ENCODE data around the gene CFAP73.

CFAP73 gene

DNA sequence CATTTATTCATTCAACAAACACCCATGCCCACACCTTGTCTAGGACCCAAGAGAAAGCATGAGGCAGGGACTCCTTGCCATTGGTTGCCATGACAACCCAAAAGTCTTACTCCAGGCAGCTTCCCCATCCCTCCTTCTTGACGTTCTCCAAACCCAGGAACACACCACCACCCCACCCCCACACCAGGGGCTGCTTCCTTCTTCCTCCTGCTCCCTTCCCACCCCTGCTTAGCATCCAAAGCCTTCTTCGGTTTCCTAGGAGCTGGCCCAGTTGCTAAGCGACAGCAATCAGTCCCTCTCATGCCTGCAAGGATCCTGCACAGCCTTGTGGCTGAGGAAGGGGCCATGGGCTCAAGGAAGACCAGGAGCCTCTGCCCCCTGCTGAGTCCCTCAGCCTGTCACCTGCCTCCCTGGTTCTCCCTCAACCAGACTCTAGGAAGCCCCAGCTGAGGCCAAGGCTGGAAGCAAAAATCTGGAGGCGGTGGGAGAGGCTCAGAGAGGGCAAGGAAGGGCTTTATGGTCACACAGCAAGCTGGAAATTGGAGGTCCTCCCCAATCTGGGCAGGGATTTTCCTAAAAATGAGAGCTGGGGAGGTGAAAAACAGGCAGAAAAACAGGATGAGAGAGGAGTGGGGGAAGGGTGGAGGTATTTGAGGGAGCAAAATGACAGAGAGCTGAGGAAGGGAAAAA, 29.4 kb upstream of the CFAP73 start:
- DNase-seq (ENCODE audit: low read depth in 1 of 2, low spot score in 1 of 2), result no peak

DNA sequence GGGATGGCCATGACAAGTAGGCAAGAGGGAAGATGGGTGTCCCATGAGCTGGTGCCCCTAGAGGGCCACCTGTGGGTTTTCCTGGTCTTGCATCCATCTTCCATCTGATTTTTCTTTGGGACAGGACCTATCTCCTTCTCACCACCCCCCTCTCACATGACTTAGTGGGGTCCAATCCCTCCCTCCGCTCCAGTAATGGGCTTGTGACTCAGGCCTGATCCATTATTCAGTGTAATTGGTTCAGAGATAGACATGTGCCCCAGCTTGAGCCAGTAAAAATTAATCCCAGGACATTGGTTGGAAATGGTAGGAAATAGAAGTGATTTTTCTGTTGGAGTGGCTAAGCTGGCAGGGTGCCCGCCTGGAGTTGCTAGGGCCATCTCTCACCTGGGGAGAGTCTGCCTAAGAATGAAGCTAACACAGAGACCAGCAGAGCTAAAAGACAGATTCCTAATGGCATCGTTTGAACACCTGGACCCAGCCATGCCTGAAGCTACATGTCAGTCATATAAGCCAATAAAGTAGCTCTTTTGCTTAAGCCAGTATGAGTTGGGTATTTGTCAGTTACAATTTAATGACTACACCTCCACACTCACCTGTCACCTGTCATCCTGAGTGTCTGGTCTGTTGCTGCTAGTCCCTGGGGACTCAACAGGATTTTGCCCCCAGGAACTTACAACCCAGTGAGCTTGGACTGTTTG, 28.7 kb upstream of the CFAP73 start:
- no peak for DNase-seq (ENCODE audit: low read depth in 1 of 2, low spot score in 1 of 2)

DNA sequence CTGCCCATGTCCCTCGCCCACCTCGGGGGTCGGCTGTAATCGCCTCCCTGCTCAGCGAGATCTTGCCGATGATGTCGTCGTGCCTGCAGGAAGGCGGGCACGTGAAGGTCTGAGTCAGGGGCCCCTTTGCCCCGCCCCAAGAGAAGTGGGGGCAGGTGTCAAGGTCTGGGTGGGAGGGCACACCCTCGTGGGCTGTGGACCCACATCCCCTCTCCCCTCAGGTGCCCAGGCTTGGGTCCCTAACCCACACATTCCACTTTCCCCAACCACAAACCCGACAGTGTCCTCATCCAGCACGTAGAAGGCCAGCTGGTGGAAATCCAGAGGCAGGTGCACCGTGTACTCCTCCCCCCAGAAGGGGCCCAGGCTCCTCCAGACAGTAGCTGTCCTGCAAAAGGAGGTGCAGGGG, 21.7 kb upstream of the CFAP73 start:
- DNase-seq (ENCODE audit: low read depth in 1 of 2, low spot score in 1 of 2), result no peak

DNA sequence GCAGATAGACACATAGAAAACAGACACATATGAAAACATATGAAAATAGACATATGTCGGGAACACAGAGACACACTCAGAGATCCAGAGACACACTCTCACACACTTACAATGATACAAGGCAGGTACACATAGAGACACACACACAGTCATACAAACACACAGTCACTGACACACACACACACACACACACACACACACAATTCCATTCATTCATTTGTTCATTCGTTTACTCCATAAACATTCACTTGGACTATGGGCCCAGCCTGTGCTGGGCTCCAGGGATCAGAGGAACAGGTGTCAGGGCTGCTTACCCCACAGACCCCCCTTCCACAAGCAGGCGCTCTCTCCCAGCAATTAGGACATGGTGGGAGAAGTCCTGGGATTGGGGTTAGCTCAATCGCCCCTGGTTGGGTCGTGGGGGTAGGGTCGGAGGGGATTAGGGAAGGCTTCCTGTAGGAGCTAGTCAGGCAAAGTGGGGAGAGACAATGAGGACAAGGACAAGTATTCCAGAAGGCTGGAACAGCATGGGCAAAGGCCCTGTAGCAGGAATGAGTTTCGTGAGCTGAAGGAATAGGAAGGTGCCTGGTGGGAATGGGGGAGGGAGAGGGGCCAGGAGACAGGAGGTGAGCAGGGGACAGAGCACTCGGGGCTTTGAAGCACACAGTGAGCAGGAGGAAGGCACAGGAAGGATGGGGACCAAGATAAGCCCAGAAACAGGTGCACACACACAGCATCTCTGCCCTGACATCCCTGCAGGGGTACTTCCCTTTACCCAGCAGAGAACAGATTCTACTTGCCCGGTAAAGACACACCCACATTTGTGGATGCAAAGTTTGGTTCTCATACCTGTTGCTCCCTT, 20.5 kb upstream of the CFAP73 start:
- DNase-seq (ENCODE audit: low read depth in 1 of 2, low spot score in 1 of 2), result no peak

DNA sequence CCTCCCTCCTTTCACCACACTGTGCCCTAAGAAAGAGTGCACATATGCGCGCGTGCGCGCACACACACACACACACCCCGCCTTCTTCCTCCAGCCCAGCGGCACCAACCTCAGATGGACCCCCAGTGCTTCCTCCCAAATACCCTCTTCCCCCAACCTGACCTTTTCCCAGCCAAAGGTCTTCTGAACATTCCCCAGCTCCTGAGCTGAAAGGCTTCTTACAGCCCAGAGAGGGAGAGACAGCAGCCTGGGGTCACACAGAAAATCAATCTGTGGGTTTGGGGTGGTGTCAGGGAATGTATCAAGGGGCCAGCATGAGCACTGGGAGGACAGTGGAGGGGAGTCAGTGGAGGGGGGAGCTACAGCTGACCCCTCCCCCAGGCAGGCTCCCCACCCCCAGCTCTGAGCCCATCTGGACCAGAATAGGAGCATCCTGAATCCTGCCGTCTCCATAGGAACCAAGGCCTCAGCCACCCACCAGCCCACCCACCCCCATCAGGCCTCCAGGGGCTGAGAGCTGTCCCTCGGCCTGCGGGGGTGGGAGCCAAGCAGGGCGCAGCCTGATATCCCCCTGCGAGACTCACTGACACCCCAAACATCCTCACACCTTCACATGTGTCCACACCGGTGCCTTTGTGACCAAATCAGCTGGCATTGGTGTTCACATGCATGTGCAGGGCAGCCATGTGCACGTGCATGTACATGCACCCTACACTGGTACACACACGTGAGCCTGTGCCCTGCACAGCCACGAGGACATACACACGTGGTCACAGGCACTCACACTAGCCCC, 19.7 kb upstream of the CFAP73 start:
- no peak for DNase-seq (ENCODE audit: low read depth in 1 of 2, low spot score in 1 of 2)

DNA sequence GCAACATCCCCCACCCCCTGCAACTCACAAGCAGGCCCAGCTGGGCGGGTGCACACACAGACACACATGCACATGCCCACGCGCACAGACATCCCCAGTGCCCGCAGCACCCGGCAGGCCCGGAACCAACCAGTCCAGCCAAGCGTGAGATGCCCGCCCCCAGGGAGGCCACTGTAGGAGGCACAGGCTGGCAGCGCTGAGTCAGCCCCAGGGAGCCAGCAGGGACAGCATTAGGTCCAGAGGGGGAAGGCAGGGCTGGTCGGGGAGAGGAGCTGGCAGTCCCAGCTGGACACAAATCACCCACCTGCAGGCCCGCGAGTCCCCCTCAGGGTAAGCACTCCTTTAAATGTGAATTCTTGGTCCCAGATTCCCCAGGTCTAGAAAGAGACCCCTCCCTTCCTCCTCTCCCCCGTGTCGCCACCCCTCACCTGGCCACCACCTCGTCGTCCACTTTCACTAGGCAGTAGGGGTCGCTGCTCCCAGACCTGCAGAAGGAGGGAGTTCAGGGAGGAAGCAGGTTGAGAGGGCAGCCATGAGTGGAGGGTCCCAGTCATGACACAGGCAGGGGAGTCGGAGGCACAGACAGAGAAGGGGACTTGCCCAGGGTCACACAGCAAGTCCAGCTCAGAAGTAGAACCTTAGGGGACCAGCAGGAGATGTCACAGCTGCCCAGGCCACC, 18.9 kb upstream of the CFAP73 start:
- DNase-seq (ENCODE audit: low read depth in 1 of 2, low spot score in 1 of 2), result no peak

DNA sequence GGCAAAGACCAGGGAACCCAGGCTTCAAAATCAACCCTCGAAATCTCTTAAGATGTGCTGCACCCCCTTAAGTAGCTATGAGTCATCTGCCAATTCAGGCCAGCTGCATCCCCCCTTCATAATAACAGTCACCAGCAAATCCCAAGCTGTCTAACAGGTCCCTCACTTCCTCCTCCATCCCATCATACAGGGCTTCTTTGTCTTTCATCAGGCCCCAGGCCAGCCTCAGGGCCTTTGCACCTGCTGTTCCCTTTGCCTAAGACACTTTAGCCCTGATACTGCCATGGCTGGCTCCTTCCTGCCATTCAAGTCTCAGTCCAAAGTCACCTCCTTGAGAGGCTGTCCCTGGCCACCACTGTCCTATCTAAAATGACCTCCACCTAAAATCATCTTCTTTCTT, 18.0 kb upstream of the CFAP73 start:
- DNase-seq (ENCODE audit: low read depth in 1 of 2, low spot score in 1 of 2), result no peak

DNA sequence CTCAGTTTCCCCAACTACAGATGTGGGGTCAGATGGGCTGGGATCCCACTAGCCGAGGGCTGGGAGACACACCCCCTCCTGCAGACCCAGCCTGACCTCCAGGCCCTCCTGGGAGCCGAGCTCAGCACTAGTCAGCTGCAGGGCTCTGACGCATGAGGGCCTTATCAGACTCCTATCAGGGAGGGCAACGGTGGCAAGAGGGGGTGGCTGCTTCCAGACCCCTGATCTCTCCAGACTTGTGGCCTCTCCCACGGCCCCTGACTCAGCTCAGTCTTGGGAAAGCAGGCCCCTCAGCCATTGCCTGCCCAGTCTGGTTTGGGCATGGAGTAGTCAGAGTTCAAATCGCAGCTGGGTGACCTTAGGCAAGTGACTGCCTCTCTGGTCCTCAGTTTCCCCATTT, 16.5 kb upstream of the CFAP73 start:
- no peak for DNase-seq (ENCODE audit: low read depth in 1 of 2, low spot score in 1 of 2)

DNA sequence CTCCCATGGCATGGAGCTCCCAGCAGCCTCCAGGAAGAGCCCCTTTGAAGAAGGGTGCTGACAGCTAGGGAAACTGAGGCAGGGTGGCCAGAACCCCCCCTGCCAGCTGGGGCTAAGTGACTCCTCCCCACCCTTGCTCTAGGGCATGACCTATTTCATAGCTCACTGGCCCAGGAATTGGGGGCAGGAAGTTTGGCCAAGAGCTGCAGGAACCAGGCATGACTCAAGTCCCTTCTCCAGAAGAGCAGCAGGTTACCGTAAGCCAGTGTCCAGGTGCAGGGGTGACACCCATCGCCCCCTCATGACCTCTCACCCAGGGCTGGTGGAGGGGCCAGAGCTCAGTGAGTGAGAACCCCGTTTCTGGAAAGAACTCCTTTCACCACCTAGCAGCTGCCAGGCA, 15.9 kb upstream of the CFAP73 start:
- DNase-seq (ENCODE audit: low read depth in 1 of 2, low spot score in 1 of 2), result no peak

DNA sequence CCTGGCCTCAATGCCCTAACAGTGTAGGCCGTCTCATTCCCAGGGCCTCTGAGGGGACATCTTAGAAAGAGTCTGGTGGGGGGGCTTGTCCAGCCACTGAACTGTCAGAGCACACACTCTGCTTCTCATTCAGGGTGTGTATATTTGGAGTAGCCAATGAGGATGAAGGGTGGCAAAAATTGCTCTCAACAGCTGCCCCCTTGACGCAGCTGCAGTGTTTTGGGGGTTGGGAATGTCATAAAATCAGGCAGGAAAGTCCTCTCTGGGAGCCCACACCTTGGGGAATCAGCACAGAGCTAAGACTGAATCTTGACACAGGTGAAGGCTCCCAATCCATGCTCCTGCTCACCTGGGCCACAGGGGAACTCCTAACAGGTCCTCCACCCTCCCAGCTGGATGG, 15.5 kb upstream of the CFAP73 start:
- no peak for DNase-seq (ENCODE audit: low read depth in 1 of 2, low spot score in 1 of 2)

DNA sequence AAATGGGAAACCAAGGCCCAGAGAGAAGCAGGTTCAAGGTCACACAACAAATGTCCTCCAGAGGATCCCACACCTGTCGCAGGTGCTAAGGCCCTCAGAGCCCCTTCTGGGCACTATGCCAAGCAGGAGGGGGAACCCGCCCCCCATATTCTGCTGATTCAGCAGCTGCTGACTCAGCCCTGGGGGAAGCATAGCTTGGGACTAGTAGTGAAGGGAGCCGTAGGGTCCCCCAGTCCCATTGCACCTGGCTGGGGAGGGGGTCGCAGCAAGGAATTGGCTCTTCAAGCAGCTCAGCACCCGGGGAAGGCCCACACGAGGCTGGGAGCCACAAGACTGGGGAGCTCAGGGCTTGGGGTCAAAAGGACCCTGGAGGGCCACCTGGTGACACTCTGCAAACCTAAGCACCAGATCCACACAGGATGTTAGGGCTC, 15.0 kb upstream of the CFAP73 start:
- DNase-seq (ENCODE audit: low read depth in 1 of 2, low spot score in 1 of 2), result no peak

DNA sequence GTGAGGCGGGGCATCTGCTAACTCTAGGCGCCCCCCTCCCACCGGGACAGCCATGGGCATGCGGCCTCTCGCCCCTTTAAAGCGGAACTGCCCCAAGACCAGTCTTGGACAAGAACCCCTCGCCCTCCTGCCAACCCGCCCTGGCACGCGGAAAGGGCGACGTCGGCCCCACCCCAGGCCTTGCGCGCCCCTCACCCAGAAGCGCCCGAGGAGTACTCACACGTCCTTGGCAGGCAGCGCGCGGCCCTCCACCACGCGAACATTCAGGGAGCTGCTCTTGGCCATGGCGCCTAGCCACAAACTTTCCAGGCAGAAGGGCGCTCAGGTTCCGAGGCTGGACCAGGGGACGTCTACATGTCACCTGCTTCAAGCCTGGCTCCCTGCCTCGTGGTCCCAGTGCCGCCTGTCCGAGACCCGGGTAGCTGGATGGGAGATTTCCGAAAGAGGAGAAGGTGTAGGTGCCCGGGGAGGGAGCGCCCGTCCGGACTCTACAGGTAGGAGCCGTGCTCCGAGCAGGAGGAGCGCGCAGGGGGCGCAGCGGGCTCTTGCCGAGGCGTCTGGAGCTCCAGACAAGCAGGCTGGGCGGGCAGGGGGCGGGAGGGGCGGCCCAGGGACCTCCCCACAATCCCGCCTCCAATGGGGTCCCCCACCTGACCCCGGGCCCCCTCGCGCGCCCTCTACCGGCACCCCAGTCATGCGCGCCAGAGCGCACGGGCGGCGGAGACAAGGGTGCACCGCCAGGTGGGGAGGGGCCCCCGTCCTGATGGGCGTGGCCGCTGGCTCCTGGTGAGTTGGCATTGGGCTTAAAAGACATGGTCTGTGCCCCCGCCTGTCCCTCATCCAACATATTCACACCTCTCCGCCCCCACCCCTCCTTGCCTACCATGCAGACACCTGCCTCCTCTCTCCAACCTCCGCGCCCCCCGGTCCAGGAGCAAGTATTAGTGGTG, 14.1 kb upstream of the CFAP73 start, which contains the start of gene RASAL1:
Gene RASAL1 (minus strand): TSS at position 584 of the 950 bp plus-strand sequence. CDS start 299 bp downstream, at position 285.
- DNase-seq (ENCODE audit: low read depth in 1 of 2, low spot score in 1 of 2), result peak; percentile 42 to 58

DNA sequence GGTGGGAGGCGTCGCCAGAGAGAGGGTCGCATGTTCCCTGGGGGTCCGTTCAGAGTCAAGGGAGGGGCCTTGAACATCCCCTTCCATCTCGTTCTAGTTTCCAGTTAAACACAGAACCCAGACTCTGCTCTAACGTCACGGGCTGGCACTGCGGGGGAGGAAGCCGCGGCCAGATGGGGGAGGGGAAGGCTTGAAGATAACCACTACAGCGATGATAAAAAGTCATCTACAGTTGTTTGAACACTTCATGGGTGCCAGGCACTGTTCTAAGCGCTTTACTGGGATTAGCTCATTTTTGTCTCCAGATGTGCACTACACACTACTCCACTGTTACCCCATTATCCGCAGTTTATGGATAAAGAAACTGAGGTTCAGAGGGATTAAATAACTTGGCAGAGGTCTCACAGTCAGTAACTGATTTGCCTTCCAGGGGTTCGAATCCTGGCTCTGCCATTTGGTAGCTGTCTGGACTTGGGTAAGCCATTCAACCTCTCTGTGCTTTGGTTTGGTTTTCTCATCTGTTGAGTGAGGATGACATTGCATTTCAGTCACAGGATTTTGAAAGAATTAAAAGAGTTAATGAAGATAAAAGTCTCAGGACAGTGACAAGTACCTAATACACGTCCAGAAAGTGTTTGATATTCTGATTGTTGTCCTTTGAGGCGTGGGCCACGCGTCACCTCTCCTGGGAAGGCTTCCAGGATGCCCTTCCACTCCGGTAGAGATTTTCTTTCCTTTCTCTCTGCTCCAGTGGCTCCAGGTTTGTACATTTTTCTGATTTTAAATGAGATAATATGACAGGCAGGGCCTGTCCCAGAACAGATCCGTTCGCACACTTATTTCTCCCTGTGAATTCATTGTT, 13.2 kb upstream of the CFAP73 start:
- DNase-seq (ENCODE audit: low read depth in 1 of 2, low spot score in 1 of 2), result no peak

DNA sequence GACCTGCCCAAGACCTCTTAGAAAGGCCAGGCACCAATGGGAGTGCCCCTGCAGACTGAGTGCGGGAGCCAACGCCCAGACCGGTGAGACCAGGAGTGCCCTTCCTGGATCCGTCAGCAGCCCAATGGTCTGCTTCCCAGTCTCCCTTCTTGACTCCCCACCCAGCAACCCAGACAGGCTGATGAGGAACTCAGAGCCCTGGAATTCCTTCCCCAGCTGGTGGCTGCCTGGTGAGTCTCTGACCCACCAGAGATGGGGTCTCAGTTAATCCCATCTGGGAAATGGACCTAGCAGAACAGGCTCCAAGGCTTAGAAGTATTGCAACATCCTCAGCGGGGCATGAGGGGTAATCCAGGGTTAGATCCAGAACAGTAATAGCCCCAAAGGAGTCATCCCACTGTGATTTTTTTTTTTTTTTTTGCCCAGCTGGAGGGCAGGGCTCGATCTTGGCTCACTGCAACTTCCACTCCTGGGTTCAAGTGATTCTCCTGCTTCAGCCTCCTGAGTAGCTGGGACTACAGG, 12.5 kb upstream of the CFAP73 start:
- no peak for DNase-seq (ENCODE audit: low read depth in 1 of 2, low spot score in 1 of 2)

DNA sequence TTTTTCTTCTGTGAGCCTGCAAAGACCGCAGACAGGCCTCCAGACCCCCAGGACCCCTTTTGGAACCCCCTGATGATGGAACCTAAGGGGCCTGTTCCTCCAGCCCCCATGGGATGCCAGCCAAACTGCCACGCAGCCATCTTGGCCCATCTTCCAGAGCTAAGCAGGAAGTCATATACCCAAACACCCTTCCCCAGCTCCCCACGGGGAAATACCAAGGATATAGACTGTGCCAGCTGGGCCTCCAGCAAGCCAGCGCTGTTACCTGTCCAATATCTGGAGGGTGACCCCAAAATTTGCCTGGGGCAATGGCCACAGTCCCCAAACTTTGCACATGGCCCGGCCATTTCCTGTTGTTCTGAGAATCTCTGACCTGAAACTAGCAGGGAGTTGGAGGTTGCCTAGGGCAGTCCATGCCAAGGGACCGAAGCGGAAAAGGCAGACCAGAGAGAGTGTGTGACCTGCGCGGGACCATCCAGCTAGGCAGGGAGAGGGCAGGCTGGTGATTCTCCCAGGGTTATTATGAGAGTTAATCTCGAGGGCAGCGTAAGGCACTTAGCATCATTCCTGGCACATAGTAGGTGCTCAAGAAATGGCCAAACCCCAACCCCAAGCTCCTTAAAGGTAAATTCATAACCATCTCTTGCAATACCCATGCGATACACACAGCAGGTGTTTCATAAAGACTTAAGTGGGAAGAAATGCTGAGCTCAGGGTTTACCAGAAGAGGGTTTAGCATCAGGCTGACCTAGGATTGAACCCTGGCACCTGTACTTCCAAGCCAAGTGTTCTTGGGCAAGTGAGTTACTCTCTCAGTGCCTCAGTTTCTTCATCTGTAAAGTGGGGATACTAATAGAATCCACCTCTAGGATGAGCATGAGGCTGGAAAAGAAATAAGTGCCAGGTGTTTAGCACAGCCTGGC, 11.4 kb upstream of the CFAP73 start:
- no peak for DNase-seq (ENCODE audit: low read depth in 1 of 2, low spot score in 1 of 2)

DNA sequence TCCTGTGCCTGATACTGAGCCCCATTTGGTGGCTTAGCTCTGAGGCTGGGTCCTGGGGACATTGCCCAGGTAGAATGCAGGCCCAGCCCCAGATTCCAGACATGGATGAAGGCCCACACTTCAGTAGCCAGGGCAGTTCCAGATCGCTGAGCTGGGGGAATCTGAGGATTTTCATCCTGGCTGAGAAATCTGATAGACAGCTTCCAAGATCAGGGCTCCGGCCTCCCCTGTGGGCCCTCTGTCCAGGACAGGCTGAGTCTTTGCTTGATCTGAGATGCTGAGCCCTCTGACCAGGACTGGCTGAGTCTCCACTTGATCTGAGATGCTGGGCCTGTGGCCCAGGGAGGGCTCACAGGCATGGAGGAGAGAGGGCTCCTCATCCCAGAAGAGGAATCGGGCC, 10.7 kb upstream of the CFAP73 start:
- no peak for DNase-seq (ENCODE audit: low read depth in 1 of 2, low spot score in 1 of 2)

DNA sequence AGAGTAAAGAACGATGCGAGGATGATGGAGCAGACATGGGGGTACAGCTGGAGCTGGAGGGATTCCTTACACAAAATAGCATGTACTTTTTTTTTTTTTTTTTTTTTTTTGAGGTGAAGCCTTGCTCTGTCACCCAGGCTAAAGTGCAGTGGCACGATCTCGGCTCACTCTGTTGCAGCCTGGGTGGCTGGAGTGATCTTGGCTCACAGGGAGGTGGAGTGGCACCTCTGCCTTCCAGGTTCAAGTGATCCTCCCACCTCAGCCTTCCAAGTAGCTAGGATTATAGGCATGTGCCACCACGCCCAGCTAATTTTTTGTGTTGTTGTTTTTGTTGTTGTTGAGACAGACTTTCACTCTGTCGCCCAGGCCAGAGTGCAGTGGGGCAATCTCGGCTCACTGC, 8.8 kb upstream of the CFAP73 start:
- no peak for DNase-seq (ENCODE audit: low read depth in 1 of 2, low spot score in 1 of 2)
